HG03066 (cell line): ENCODE data around the gene CFAP157.
"Not testable (repeated sequence)": the region's sequence is repeated elsewhere in the genome, so short reads cannot be mapped to it uniquely, and the experiment has no call there.

Experiments used
- ATAC-seq: cut with Tn5 transposase; IDR thresholded peaks from one replicate; pipeline ENCODE4 v1.9.1; 2021; ENCODE audit warnings: low read depth; ENCODE audit not compliant: unreplicated experiment

CFAP157 gene

GRCh38 chr9:127755061-127756060, 48.6 kb downstream of the CFAP157 start:
- no peak for ATAC-seq

DNA sequence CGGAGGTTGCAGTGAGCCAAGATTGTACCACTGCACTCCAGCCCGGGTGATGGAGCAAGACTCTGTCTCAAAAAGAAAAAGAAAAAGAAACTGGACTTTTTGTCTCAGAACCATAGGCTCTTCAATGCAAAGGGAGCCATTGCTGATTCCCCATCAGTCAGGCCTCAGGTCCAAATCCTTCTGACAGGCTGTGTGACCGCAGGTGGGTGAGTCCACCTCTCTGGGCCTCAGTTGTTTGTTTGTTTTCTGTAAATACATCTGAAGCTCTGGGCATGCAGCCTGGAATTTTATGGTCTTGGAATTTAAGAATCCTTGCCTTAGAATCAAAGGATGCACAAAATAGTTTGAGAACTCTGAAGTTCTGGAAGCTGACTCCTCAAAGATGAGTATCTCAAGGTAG, 49.4 kb downstream of the CFAP157 start:
- ATAC-seq = no peak

- not testable (repeated sequence) for ATAC-seq
Observed at GRCh38 chr9:127756776-127757175, 50.0 kb downstream of the CFAP157 start.

- no peak for ATAC-seq
Observed at GRCh38 chr9:127758843-127759242, 52.1 kb downstream of the CFAP157 start.

DNA sequence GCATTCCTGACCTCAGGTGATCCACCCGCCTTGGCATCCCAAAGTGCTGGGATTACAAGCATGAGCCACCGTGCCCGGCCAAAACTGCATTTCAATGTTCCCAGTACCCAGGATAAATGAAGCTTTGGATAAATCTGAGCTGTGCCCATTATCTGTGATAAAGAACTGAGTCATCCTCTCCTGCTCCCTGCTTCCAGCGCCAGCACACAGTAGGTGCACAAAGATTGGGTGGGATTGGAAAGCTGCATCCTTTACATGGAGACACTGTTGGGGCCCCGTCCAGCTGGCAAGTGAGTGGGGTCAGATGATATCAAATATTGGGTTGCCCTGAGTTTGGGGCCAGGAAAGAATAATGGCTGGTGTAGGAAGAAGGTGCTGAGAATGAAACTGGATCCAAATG, 54.3 kb downstream of the CFAP157 start:
- no peak for ATAC-seq

DNA sequence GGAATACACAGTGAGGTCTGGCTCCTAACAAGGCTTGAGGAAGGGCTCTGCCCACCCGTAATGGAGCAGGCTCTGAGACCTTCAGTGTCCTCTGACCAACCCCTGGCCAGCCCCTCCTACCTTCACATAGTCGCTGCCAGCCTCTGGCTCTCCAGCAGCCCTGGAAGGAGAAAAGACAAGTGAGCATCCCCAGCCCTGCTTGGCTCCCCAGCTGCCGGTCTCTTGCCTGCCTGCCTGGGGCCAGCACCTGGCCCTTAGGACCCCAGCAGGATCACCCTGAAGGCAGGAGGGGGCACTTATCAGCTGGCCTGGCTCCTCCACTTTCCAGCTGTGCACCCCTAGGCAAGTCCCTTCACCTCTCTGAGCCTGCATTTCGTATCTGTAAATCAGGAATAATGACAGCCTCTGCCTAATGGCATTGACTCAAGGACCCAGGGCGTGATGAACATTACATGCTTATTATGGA, 54.7 kb downstream of the CFAP157 start:
- ATAC-seq = no peak

GRCh38 chr9:127762111-127762676, 55.4 kb downstream of the CFAP157 start:
- no peak for ATAC-seq

DNA sequence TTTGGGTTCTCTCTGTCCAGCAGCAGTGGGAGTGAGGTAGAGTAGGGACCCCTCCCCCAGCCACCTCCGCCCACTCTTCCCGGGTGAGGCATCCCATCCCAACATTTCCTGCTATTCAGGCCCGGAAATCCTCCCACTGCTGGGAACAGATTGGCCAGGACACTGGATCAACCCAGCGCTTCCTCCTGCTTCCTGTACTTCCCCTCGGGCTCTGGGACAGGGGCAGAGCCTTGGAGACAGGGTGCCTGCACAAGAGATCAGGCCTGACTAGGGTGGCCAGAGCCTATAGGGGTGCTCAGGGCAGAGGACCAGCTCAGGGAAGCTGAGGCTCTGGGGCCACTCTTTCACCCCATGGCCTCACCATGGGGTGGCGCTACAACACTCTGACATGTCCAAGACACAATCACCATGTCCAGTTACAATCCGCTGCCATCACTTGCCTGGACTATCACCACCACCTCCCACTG, 57.2 kb downstream of the CFAP157 start:
- ATAC-seq = no peak

DNA sequence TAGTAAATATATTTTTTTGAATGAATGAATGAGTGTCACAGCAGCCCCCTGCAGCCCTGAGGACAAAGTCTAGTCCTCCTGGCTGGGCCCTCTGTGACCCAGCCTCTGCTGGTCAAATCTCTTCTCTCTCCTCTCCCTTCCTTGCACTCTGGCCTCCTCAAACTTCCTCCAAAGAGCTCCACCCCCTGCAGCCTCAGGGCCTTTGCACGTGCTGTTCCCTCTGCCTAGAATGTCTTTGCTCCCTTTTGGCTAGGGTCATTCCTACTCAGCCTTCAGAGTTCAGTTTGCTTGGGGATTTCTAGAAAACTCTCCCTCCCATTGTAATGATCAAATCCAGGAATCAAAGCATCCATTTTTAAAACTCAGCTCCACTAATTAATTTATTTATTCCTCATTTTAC, 58.6 kb downstream of the CFAP157 start:
- no peak for ATAC-seq
